ENCODE measurements around the gene GPA33.

GPA33 gene

GRCh38 chr1:167095368-167095767, 5.2 kb upstream of the GPA33 start:
- Histone ChIP-seq H3F3A (ENCODE audit: insufficient read depth) (no peaks in the 10 kb centered on the region), H3K79me2 (ENCODE audit: insufficient read depth, low read length) (no peaks in the 10 kb centered on the region), H3K9me2 (replicated peaks; ENCODE audit: insufficient read depth, low read length) (no peaks in the 10 kb centered on the region), H3K9ac (ENCODE audit: low read length) (no peak overlapping the region), H3K36me3 (ENCODE audit: low read length) (no peaks in the 10 kb centered on the region), H3K27ac (ENCODE audit: low read depth, low read length) (no peak overlapping the region), H4K20me1 (ENCODE audit: low read depth, low read length) (no peaks in the 10 kb centered on the region), H2AFZ (ENCODE audit: low read depth, low read length, severe bottlenecking) (no peak overlapping the region), H3K9me3 (ENCODE audit: insufficient read depth, low read length) (no peaks in the 10 kb centered on the region), H3K4me3 (ENCODE audit: insufficient read depth, low read length, poor library complexity, severe bottlenecking) (no peak overlapping the region), H3K27me3 (ENCODE audit: low read length) (no peaks in the 10 kb centered on the region), H3K4me2 (ENCODE audit: low read depth, low read length, poor library complexity, severe bottlenecking) (no peak overlapping the region)
- TF ChIP-seq CTCF (IDR thresholded peaks at IDR 0.05; ENCODE audit: insufficient read depth, low read length, poor library complexity, severe bottlenecking) (no peak), EZH2phosphoT487 (conservative IDR thresholded peaks at IDR 0.05; ENCODE audit: low read length) (no peak)

- Histone ChIP-seq H3F3A (ENCODE audit: insufficient read depth) (no peaks in the 10 kb centered on the region), H3K79me2 (ENCODE audit: insufficient read depth, low read length) (no peaks in the 10 kb centered on the region), H3K4me2 (ENCODE audit: low read depth, low read length, poor library complexity, severe bottlenecking) (no peak overlapping the region), H3K4me3 (ENCODE audit: insufficient read depth, low read length, poor library complexity, severe bottlenecking) (no peak overlapping the region), H3K9me2 (replicated peaks; ENCODE audit: insufficient read depth, low read length) (no peaks in the 10 kb centered on the region), H3K9me3 (ENCODE audit: insufficient read depth, low read length) (no peaks in the 10 kb centered on the region), H3K27ac (ENCODE audit: low read depth, low read length) (no peak overlapping the region), H3K9ac (ENCODE audit: low read length) (no peak overlapping the region), H3K36me3 (ENCODE audit: low read length) (no peaks in the 10 kb centered on the region), H4K20me1 (ENCODE audit: low read depth, low read length) (no peaks in the 10 kb centered on the region), H2AFZ (ENCODE audit: low read depth, low read length, severe bottlenecking) (no peak overlapping the region), H3K27me3 (ENCODE audit: low read length) (no peaks in the 10 kb centered on the region)
- TF ChIP-seq CTCF (IDR thresholded peaks at IDR 0.05; ENCODE audit: insufficient read depth, low read length, poor library complexity, severe bottlenecking) (no peak), EZH2phosphoT487 (conservative IDR thresholded peaks at IDR 0.05; ENCODE audit: low read length) (no peak)
Measured at GRCh38 chr1:167094690-167095089, 4.5 kb upstream of the GPA33 start.

- TF ChIP-seq EZH2phosphoT487 (conservative IDR thresholded peaks at IDR 0.05; ENCODE audit: low read length): no peak
- no peak for TF ChIP-seq CTCF (IDR thresholded peaks at IDR 0.05; ENCODE audit: insufficient read depth, low read length, poor library complexity, severe bottlenecking)
- no peaks in the 10 kb centered on the region for H4K20me1 ChIP-seq (ENCODE audit: low read depth, low read length)
- H3K9me2 ChIP-seq (replicated peaks; ENCODE audit: insufficient read depth, low read length): no peaks in the 10 kb centered on the region
- H3K9me3 ChIP-seq (ENCODE audit: insufficient read depth, low read length): no peaks in the 10 kb centered on the region
- H2AFZ ChIP-seq (ENCODE audit: low read depth, low read length, severe bottlenecking): no peak within 1 kb of the TSS
- no peaks in the 10 kb centered on the region for H3F3A ChIP-seq (ENCODE audit: insufficient read depth)
- H3K27me3 ChIP-seq (ENCODE audit: low read length): no peaks in the 10 kb centered on the region
- H3K36me3 ChIP-seq (ENCODE audit: low read length): no peaks in the 10 kb centered on the region
- H3K79me2 ChIP-seq (ENCODE audit: insufficient read depth, low read length): no peaks in the 10 kb centered on the region
- H3K4me2 ChIP-seq (ENCODE audit: low read depth, low read length, poor library complexity, severe bottlenecking): no peak within 1 kb of the TSS
- H3K4me3 ChIP-seq (ENCODE audit: insufficient read depth, low read length, poor library complexity, severe bottlenecking): no peak within 1 kb of the TSS
- no peak within 1 kb of the TSS for H3K9ac ChIP-seq (ENCODE audit: low read length)
- no peak within 1 kb of the TSS for H3K27ac ChIP-seq (ENCODE audit: low read depth, low read length)
Measured at GRCh38 chr1:167093846-167094516, 3.8 kb upstream of the GPA33 start, which contains the start of gene STYXL2. TSS of gene STYXL2 (plus strand) at chr1:167094075. CDS start at chr1:167094850, 775 bp downstream.

Data from SU-DHL-6 (cell line).